ENCODE results near the gene GTPBP1. TPM values are rescaled to one million over a fixed set of nuclear protein-coding genes. Genes with fewer than 3 reads are reported as not detected.
A peak's percentile ranks its signal among the peaks of the same experiment; 100 is the strongest.

GTPBP1 gene
- total and polyA plus RNA-seq, 2 of the 4 experiments (the other 2 are of a cell fraction) = 12.4 to 29.5 TPM

DNA sequence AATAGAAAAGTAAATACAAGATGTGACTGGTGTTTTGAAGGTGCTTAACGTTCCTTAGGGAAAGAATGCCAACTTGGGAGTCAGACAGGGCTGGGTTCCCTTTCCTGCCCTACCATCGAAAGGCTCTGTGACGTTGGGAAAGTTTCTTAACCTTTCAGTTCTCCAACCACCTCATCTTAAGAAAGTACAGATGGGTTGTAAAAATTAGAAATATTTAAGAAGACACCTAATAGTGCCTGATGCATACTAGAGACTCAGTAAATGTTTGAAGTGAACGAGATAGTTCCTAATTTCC lies 1.1 kb downstream of the GTPBP1 start:
- Histone ChIP-seq H3K9ac (ENCODE audit: low read depth, low read length) (peak overlapping the region; percentile 64), H2BK120ac (ENCODE audit: low read depth, low read length) (no peak overlapping the region), H4K91ac (ENCODE audit: insufficient read depth, low read depth, low read length) (0 out of 2 replicates have a peak overlapping the region, but pooled peaks have one; percentile 53), H3K27ac (ENCODE audit: insufficient read depth, low read length) (peak overlapping the region; percentile 72), H4K5ac (ENCODE audit: low read depth, low read length) (no peak overlapping the region), H4K8ac (ENCODE audit: low read depth in 2 of 2, low read length in 2 of 2) (peak overlapping the region in 1 of 2 experiments; percentile 48; a peak in 1 of 4 replicates), H2BK20ac (ENCODE audit: low read depth, low read length) (no peak overlapping the region), H3K36me3 (ENCODE audit: control insufficient read depth, insufficient read depth, low read length) (peaks cover 1% of the 10 kb centered on the region; the same call in 1 of the 2 replicates), H2AK5ac (ENCODE audit: low read depth, low read length) (peak overlapping the region; percentile 60; the same call in 1 of the 2 replicates), H3K4me1 (ENCODE audit: control insufficient read depth, insufficient read depth, low read length) (peaks cover 4% of the 10 kb centered on the region; the same call in 1 of the 2 replicates), H3K9me3 (ENCODE audit: control insufficient read depth, insufficient read depth, low read length) (no peaks in the 10 kb centered on the region), H3K4me3 (ENCODE audit: insufficient read depth, low read depth, low read length) (peak overlapping the region; percentile 69), H3K18ac (ENCODE audit: low read depth, low read length) (peak overlapping the region; percentile 21; the same call in 1 of the 2 replicates), H2BK15ac (ENCODE audit: low read depth, low read length) (0 out of 3 replicates have a peak overlapping the region, but pooled peaks have one; percentile 29), H3K23ac (ENCODE audit: low read depth, low read length) (peak overlapping the region; percentile 99), H2BK5ac (ENCODE audit: low read depth, low read length, poor library complexity, severe bottlenecking) (peak overlapping the region; percentile 77), H3K79me1 (ENCODE audit: low read depth in 1 of 2, low read length in 2 of 2) (peaks cover 6 to 56% of the 10 kb centered on the region in 2 experiments; a peak in 2 of 4 replicates), H3K14ac (replicated peaks; ENCODE audit: low read depth, low read length) (peak overlapping the region; percentile 87), H3K9me1 (ENCODE audit: insufficient read depth, low read length) (peaks cover 18% of the 10 kb centered on the region), H3K56ac (ENCODE audit: extremely low read depth, insufficient read depth, low read length) (peak overlapping the region; percentile 75; the same call in 1 of the 2 replicates), H2AK9ac (replicated peaks; ENCODE audit: low read depth, low read length, poor library complexity) (no peak overlapping the region), H3K4ac (ENCODE audit: low read depth, low read length) (peak overlapping the region; percentile 91), H3K27me3 (ENCODE audit: control insufficient read depth, insufficient read depth, low read length) (no peaks in the 10 kb centered on the region), H2AFZ (replicated peaks; ENCODE audit: low read length, poor library complexity) (no peak overlapping the region), H4K20me1 (ENCODE audit: insufficient read depth, low read length) (peaks cover 51% of the 10 kb centered on the region), H3K4me2 (ENCODE audit: low read depth, low read length) (peak overlapping the region; percentile 92)
- ChIA-PET POLR2A (ENCODE audit: unreplicated experiment) (no interaction called here), CTCF (interaction anchor here (0.7 kb wide), 1 partner anchor 18 kb away, joined by 3 read pairs; no protein-coding TSS in a partner anchor)
- no TSS peak for BruUV-seq (replicated peaks)
- no CpG with 5 or more reads among the region's 4 CpGs for WGBS, 2 experiments (ENCODE audit: extremely low coverage in 2 of 2, insufficient read length in 1 of 2)
- in situ Hi-C loops (cut with MboI; ENCODE audit: low sequenced_read_pairs) = no loop called here
- ATAC-seq (ENCODE audit: low read depth) (no peak), DNase-seq (no peak)
- dilution Hi-C loops (cut with HindIII; ENCODE audit: low sequenced_read_pairs, unreplicated experiment) = no loop called here
- intact Hi-C loops (cut with micrococcal nuclease) = loop anchor here (10.0 kb wide), 1 partner anchor 652 kb away; the partner anchor contains the start of gene PICK1
- no peak for TF ChIP-seq FOS (IDR thresholded peaks at IDR 0.05; ENCODE audit: low read depth, low read length)
- no peak for TF ChIP-seq BHLHE40 (IDR thresholded peaks at IDR 0.05; ENCODE audit: low read depth, low read length)
- no peak for TF ChIP-seq RAD21 (IDR thresholded peaks at IDR 0.05; ENCODE audit: low read length)
- no peak for TF ChIP-seq SMC3 (IDR thresholded peaks at IDR 0.05; ENCODE audit: low read depth, low read length)
- no peak for TF ChIP-seq NFE2L2 (IDR thresholded peaks at IDR 0.05; ENCODE audit: low read depth, low read length)
- TF ChIP-seq MAFK (IDR thresholded peaks at IDR 0.05; ENCODE audit: low read depth, low read length) = no peak
- no peak for TF ChIP-seq CEBPB (IDR thresholded peaks at IDR 0.05; ENCODE audit: low read depth, low read length)
- no peak for TF ChIP-seq POLR2A (IDR thresholded peaks at IDR 0.05; ENCODE audit: low read depth, low read length)
- no peak for TF ChIP-seq USF2 (IDR thresholded peaks at IDR 0.05; ENCODE audit: low read depth, low read length)
- no peak for TF ChIP-seq CHD1 (IDR thresholded peaks at IDR 0.05; ENCODE audit: low read depth, low read length)
- TF ChIP-seq CTCF (conservative IDR thresholded peaks at IDR 0.05; ENCODE audit: low read depth, low read length) = no peak
- TF ChIP-seq ELK1 (IDR thresholded peaks at IDR 0.05; ENCODE audit: borderline replicate concordance, low read depth, low read length) = no peak
- TF ChIP-seq MAZ (IDR thresholded peaks at IDR 0.05; ENCODE audit: borderline replicate concordance, low read depth, low read length) = no peak
- TF ChIP-seq MXI1 (IDR thresholded peaks at IDR 0.05; ENCODE audit: borderline replicate concordance, low read depth, low read length) = no peak
- no peak for TF ChIP-seq RCOR1 (IDR thresholded peaks at IDR 0.05; ENCODE audit: insufficient replicate concordance, low read length)
- no peak for TF ChIP-seq RFX5 (IDR thresholded peaks at IDR 0.05; ENCODE audit: low read depth, low read length)

Measured in IMR-90 (cell line).